A549 (cell line): ENCODE measurements around the gene TMC6. TPM values are rescaled to one million over a fixed set of nuclear protein-coding genes. Genes with fewer than 3 reads are reported as not detected.
A peak's percentile ranks its signal among the peaks of the same experiment; 100 is the strongest.

Experiments used
- ATAC-seq, 2 experiments: fragments of 200-7000 bp in 1 of 2; fragments of >200 bp in 1 of 2; cut with Nextera tagmentation in 1 of 2; cut with Tn5 transposase in 1 of 2; 3 replicates each; pipeline versions ENCODE4 v1.8.0 to v1.9.1; 2018 to 2020; ENCODE audit warnings: mild to moderate bottlenecking in 1 of 2, moderate library complexity in 1 of 2
- CTCF ChIA-PET: fragments of 300-600 bp; sonication (Branson Sonifier 250); formaldehyde crosslinking; extraction: SDS; loops from one replicate; lab custom pipeline; 2021; ENCODE audit warnings: antibody characterized with exemption, inconsistent platforms; lab: Yijun Ruan, JAX
- POLR2A ChIA-PET: fragments of 350-600 bp; formaldehyde crosslinking; extraction: SDS; loops from one replicate; lab custom pipeline; 2021; ENCODE audit warnings: antibody characterized with exemption, inconsistent platforms; lab: Yijun Ruan, JAX
- DNase-seq, 2 experiments: peaks; one replicate each; pipeline versions ENCODE4 v3.0.0 to v3.0.0-alpha.2; 2011 to 2016; ENCODE audit warnings: low read depth in 1 of 2, low spot score in 1 of 2
- FAIRE-seq: peaks from 2 replicates; lab custom pipeline; 2011; peaks lifted over from hg19 to GRCh38; lab: Jason Lieb, UNC
- H3K27ac ChIP-seq, 2 experiments: fragments of >200 bp; sonication (Bioruptor Twin); formaldehyde crosslinking; 3 replicates each; pipeline ENCODE4 v1.5.1; 2016 to 2017
- H3K4me1 ChIP-seq: fragments of >200 bp; sonication (Bioruptor Twin); formaldehyde crosslinking; 3 replicates; pipeline ENCODE4 v1.6.1; 2016
- H3K4me2 ChIP-seq: fragments of >200 bp; sonication (Bioruptor Twin); formaldehyde crosslinking; 3 replicates; pipeline ENCODE4 v1.6.1; 2016
- H3K4me3 ChIP-seq: fragments of >200 bp; sonication (Bioruptor Twin); formaldehyde crosslinking; 3 replicates; pipeline ENCODE4 v1.5.1; 2016
- H3K9me3 ChIP-seq: fragments of >200 bp; sonication (Bioruptor Twin); formaldehyde crosslinking; 3 replicates; pipeline ENCODE4 v1.6.1; 2016
- ATOH8 ChIP-seq: fragments of 250-450 bp; sonication (Bioruptor Pico); IDR thresholded peaks from 2 replicates; pipeline ENCODE4 v1.5.0; 2020; ENCODE audit warnings: low read depth, mild to moderate bottlenecking, moderate library complexity
- CHD2 ChIP-seq: fragments of 150-350 bp; IDR thresholded peaks from 2 replicates; pipeline ENCODE4 v1.6.1; 2014; ENCODE audit warnings: low read length; ENCODE audit not compliant: partially characterized antibody
- FOSB ChIP-seq: fragments of 250-450 bp; sonication (Bioruptor Pico); IDR thresholded peaks from 2 replicates; pipeline ENCODE4 v1.5.0; 2020; ENCODE audit warnings: mild to moderate bottlenecking, moderate library complexity
- FOXS1 ChIP-seq: fragments of 250-450 bp; sonication (Bioruptor Pico); IDR thresholded peaks from 2 replicates; pipeline ENCODE4 v1.5.0; 2020; ENCODE audit warnings: mild to moderate bottlenecking, moderate library complexity
- GATA3 ChIP-seq: IDR thresholded peaks from 2 replicates; pipeline ENCODE4 v1.6.1; 2012; ENCODE audit warnings: borderline replicate concordance
- HDAC2 ChIP-seq: fragments of 200-600 bp; sonication (generic); IDR thresholded peaks from 2 replicates; pipeline ENCODE4 v1.6.1; 2016
- HES2 ChIP-seq: fragments of >200 bp; sonication (Bioruptor Twin); formaldehyde crosslinking; IDR thresholded peaks from 2 replicates; pipeline ENCODE4 v1.6.1; 2016
- HOXA7 ChIP-seq: fragments of 250-450 bp; sonication (Bioruptor Pico); IDR thresholded peaks from 2 replicates; pipeline ENCODE4 v1.5.0; 2020; ENCODE audit warnings: mild to moderate bottlenecking, moderate library complexity
- HOXB5 ChIP-seq: fragments of 250-450 bp; sonication (Bioruptor Pico); IDR thresholded peaks from 2 replicates; pipeline ENCODE4 v1.5.0; 2020; ENCODE audit warnings: mild to moderate bottlenecking, moderate library complexity
- KDM1A ChIP-seq: fragments of 200-600 bp; sonication (generic); IDR thresholded peaks from 2 replicates; pipeline ENCODE4 v1.6.1; 2016; ENCODE audit warnings: low read depth, mild to moderate bottlenecking
- MAFK ChIP-seq: fragments of 450-650 bp; IDR thresholded peaks from 2 replicates; pipeline ENCODE4 v1.6.1; 2014; ENCODE audit not compliant: partially characterized antibody
- NPAS2 ChIP-seq: fragments of 250-450 bp; sonication (Bioruptor Pico); IDR thresholded peaks from 2 replicates; pipeline ENCODE4 v1.8.0; 2022; ENCODE audit warnings: mild to moderate bottlenecking, moderate library complexity, borderline replicate concordance
- SMC3 ChIP-seq: fragments of >200 bp; sonication (Bioruptor Twin); formaldehyde crosslinking; IDR thresholded peaks from 3 replicates; pipeline ENCODE4 v1.6.1; 2018; ENCODE audit warnings: inconsistent platforms
- TFCP2L1 ChIP-seq: fragments of 250-450 bp; sonication (Bioruptor Pico); IDR thresholded peaks from 2 replicates; pipeline ENCODE4 v1.5.0; 2021; ENCODE audit warnings: mild to moderate bottlenecking
- ZC3H11A ChIP-seq: fragments of 450-650 bp; IDR thresholded peaks from 2 replicates; pipeline ENCODE4 v1.6.1; 2014; ENCODE audit warnings: antibody characterized with exemption, mild to moderate bottlenecking
- ZNF302 ChIP-seq: fragments of 250-450 bp; sonication (Bioruptor Pico); IDR thresholded peaks from 2 replicates; pipeline ENCODE4 v1.9.0; 2021; ENCODE audit warnings: inconsistent platforms, mild to moderate bottlenecking, moderate library complexity
- WGBS: methylation state at CpG from one replicate; pipeline ENCODE4 v1.1.6; 2017; ENCODE audit errors: missing lambda C conversion rate; 5-methylcytosine and 5-hydroxymethylcytosine counted together
- polyA plus RNA-seq, 4 experiments: library from polyadenylated mRNA; depleted of rRNA in 3 of 4; stranded (reverse); fragments of >200 nt; fragmentation: RNase III in 1 of 4; extraction: RNeasy Plus Mini Kit Qiagen cat#74134 plus additional on column Dnase treatment in 1 of 4; gene quantifications; 2 replicates in 3 of 4; 3 replicates in 1 of 4; pipeline ENCODE4 v1.2.3, GENCODE V29; 2011 to 2017

TMC6 gene
- polyA plus RNA-seq, 2 of the 4 experiments (the other 2 are of a cell fraction): 4.7 to 9.4 TPM

GRCh38 chr17:78131172-78132083 lies 2.9 kb upstream of the TMC6 start:
- WGBS: 78% methylated on average over 69 of the region's 74 CpGs
- no peak overlapping the region for H3K27ac ChIP-seq
- TF ChIP-seq KDM1A (peak; percentile 51; the same call in 1 of the 2 replicates), HOXB5 (no peak)
- CTCF ChIA-PET: interaction anchor here (0.9 to 14.8 kb wide), 6 partner anchors 8 to 45 kb away, joined by 3 to 185 read pairs (median 9); no protein-coding TSS in a partner anchor
- H3K4me2 ChIP-seq: no peak overlapping the region
- DNase-seq (no peak), FAIRE-seq (no peak), ATAC-seq (no peak)
- no peaks in the 10 kb centered on the region for H3K9me3 ChIP-seq
- POLR2A ChIA-PET: interaction anchor here (0.9 kb wide), 1 partner anchor 9 kb away, joined by 4 read pairs; no protein-coding TSS in a partner anchor
- no peak overlapping the region for H3K4me3 ChIP-seq
- H3K4me1 ChIP-seq: peaks cover 14% of the 10 kb centered on the region

GRCh38 chr17:78130437-78131101 lies 2.0 kb upstream of the TMC6 start, which contains the start of gene TMC8:
Gene TMC8, plus strand, starts transcription at chr17:78130771. Its CDS starts 818 bp downstream, at chr17:78131589.
- whole genome bisulfite sequencing: 86% methylated on average over 10 of the region's 10 CpGs
- Histone ChIP-seq H3K4me2 (no peak within 1 kb of the TSS), H3K4me3 (no peak within 1 kb of the TSS), H3K4me1 (peaks cover 14% of the 10 kb centered on the region)
- POLR2A ChIA-PET: interaction anchor here (0.9 kb wide), 1 partner anchor 10 kb away, joined by 4 read pairs; no protein-coding TSS in a partner anchor
- no peak for ATAC-seq
- CTCF ChIA-PET: interaction anchor here (0.7 to 13.7 kb wide), 6 partner anchors 9 to 46 kb away, joined by 3 to 164 read pairs (median 6); no protein-coding TSS in a partner anchor
- no peak for DNase-seq
- TF ChIP-seq HES2: no peak
- TF ChIP-seq ATOH8 (CRISPR knock-in tag): no peak
- TF ChIP-seq FOSB (CRISPR knock-in tag): no peak
- TF ChIP-seq, all 56 proteins: peak for 0
- H3K27ac ChIP-seq: peak within 1 kb of the TSS in 1 of 2 experiments; percentile 93; a peak in 3 of 6 replicates
- no peak for FAIRE-seq
- H3K9me3 ChIP-seq: no peaks in the 10 kb centered on the region

- ChIA-PET POLR2A (interaction anchor here (0.9 kb wide), 1 partner anchor 10 kb away, joined by 4 read pairs; no protein-coding TSS in a partner anchor), CTCF (interaction anchor here (0.5 to 13.7 kb wide), 9 partner anchors 9 to 121 kb away, joined by 3 to 164 read pairs (median 5); no protein-coding TSS in a partner anchor)
- WGBS: 69% methylated on average over 5 of the region's 5 CpGs
- no peak overlapping the region for H3K4me2 ChIP-seq
- no peak overlapping the region for H3K4me3 ChIP-seq
- peaks cover 14% of the 10 kb centered on the region for H3K4me1 ChIP-seq
- no peak overlapping the region for H3K27ac ChIP-seq
- TF ChIP-seq ZC3H11A: no peak
- no peak for TF ChIP-seq GATA3
- TF ChIP-seq TFCP2L1 (CRISPR knock-in tag): no peak
- TF ChIP-seq HOXA7 (CRISPR knock-in tag): no peak
- no peak for TF ChIP-seq HDAC2
- TF ChIP-seq CHD2: no peak
- no peak for TF ChIP-seq FOXS1 (CRISPR knock-in tag)
- no peak for TF ChIP-seq NPAS2 (CRISPR knock-in tag)
- no peak for TF ChIP-seq MAFK
- TF ChIP-seq ZNF302 (CRISPR knock-in tag): no peak
- TF ChIP-seq SMC3: no peak
- DNase-seq: no peak
- no peaks in the 10 kb centered on the region for H3K9me3 ChIP-seq
- no peak for ATAC-seq
- FAIRE-seq: no peak
Observed at GRCh38 chr17:78130090-78130436, 1.5 kb upstream of the TMC6 start.
